Stimulated activated CD8-positive, alpha-beta memory T cell treated with anti-CD3 and anti-CD28 coated beads, Interleukin-2, amount 100 ng/mL, for 1 hour (primary cell): Measurements from ENCODE around the gene SOX15.
A peak's percentile ranks its signal among the peaks of the same experiment; 100 is the strongest.

ENCODE experiments used
- DNase-seq, 2 donors: peaks; one replicate each; pipeline ENCODE4 v3.0.0-alpha.2; 2020; ENCODE audit warnings: low read depth in 2 of 2

SOX15 gene

DNA sequence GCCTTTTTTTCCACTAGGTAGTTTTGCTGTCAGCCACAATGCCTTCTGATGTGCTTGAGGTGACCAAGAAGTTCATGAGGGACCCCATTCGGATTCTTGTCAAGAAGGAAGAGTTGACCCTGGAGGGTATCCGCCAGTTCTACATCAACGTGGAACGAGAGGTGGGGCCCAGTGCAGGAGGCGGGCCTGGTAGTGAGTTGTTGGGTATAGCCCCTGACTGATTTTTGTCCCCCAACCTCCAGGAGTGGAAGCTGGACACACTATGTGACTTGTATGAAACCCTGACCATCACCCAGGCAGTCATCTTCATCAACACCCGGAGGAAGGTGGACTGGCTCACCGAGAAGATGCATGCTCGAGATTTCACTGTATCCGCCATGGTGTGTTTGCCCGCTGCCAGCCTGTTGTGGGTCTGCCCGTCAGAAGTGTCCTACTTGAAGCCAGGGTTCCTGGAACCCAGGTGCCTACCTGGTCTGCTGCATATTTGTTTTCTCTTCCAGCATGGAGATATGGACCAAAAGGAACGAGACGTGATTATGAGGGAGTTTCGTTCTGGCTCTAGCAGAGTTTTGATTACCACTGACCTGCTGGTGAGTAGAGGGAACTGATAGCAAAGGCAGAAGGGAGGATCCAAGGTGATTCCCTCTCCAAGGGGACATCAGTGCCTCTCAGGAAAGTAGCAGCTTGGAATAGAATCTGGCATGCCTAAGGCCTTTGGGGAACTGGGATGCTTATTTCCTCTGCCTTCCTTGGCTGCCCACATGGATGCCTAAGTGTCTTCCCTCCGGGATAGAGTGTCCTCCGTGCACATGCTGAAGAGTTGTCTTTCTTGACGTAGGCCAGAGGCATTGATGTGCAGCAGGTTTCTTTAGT, 12.3 kb downstream of the SOX15 start:
- no peak for DNase-seq

DNA sequence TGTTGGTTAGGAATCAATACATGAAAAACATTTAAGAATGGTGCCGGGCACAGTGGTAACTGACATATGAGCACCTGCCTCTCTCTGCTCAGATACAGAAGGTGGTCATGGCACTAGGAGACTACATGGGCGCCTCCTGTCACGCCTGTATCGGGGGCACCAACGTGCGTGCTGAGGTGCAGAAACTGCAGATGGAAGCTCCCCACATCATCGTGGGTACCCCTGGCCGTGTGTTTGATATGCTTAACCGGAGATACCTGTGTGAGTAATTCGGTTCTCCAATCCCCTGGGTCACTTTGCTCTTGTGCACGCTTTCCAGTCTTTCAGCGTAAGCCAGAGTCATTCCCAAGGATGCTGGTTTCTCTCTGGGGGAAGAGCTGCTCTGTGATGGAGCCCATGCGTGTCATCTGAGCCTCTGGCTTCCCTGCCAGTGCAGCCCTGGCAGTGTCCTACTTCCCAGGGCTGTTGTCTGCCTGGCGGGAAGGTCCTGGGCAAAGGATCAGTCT, 13.4 kb downstream of the SOX15 start:
- no peak for DNase-seq

DNA sequence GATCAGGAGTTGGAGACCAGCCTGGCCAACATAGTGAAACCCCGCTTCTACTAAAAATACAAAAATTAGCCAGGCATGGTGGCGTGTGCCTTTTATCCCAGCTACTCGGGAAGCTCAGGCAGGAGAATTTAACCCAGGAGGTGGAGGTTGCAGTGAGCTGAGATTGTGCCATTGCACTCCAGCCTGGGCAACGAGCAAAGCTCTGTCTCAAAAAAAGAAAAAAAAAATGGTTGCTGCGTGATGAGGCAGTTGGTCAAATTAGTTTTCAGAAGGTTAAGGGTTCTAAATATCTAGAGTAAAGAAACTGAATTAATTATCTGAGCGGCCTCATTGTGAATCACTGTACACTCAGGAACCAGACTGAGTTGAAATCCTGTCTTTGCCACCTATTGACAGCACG, 13.9 kb downstream of the SOX15 start:
- no peak for DNase-seq

DNA sequence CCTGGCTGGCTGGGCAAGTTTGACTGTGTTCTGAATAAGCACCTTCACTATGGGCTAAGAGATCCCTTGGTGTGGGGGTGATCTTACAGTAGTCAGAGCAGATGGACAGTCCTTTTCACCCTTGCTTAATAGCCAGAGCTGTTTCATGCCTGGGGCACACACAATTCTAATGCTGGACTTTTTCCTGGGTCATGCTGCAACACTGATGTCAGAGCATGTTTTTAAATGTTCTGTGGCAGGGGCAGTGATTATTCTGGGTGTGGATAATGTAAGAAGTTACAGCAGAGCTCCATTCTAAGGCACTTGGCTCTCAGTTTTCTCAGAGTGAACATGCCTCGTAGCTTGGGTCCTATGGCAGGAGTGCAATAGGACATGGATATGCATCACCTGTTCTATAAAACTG, 14.4 kb downstream of the SOX15 start:
- no peak for DNase-seq

DNA sequence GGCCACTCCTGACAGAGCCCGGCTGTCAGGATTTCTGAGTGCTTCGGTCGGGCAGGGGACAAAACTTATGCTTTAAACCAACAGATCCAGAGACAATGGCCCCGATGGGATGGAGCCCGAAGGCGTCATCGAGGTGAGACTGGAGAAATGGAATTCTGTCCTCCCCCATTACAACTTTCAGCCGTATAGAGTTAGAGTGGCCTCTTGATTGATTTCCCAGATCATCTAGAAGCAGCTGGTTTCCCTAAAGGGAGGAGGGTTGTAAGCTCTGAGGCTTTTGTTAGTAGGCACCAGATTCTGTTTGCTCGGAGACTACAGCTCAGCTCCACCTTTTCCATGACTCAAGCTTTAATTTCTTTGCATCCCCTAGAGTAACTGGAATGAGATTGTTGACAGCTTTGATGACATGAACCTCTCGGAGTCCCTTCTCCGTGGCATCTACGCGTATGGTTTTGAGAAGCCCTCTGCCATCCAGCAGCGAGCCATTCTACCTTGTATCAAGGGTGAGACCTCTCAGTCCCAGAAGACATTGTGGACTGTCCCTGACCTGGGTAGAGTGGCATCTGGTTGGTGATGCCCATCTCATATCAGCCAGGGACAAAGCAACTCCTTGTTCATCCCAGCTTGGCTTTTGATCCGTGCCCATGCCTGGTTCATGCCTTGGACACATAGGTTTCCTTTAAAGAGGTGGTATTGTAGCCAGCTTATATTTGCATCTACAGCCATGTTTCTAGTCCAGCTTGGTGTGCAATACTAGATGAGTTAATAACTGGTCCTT, 15.5 kb downstream of the SOX15 start:
- no peak for DNase-seq

DNA sequence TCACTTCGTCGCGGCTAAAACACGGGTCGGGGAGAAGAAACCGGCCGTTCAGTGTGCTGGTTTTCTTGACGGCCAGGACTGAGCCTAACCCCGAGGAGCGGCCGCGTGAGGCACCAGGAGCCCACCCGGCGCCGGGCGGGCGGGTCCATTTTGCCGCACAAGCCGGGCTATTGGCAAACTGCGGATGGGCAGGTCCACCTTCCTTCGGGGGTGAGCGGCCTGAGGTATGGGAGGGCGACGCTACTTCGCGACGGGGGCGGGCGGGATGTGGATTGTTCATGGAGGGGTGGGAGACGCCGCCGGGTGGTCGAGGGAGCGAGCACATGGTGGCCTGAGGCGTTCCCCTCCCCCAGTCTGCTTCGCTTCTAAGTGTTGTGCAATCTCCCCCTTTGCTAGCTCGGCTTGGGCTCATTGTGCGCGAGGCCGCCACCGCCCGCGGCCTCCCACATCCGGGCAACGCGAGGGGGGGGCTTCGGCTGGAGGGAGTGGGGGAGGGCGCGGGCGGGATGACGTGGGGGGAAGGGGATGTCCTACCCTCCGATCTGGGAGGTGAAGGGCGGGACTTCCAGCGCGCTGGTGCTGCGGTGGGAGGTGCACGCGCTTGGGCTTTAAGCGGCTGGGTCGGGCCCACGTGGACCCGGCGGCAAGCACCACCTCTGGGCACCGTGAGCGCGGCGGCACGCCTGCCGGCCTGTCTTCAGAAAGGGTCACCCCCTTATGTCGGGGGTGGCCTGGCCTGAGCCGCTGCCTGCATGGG, 16.4 kb downstream of the SOX15 start:
- DNase-seq = peak; percentile 77 to 88

DNA sequence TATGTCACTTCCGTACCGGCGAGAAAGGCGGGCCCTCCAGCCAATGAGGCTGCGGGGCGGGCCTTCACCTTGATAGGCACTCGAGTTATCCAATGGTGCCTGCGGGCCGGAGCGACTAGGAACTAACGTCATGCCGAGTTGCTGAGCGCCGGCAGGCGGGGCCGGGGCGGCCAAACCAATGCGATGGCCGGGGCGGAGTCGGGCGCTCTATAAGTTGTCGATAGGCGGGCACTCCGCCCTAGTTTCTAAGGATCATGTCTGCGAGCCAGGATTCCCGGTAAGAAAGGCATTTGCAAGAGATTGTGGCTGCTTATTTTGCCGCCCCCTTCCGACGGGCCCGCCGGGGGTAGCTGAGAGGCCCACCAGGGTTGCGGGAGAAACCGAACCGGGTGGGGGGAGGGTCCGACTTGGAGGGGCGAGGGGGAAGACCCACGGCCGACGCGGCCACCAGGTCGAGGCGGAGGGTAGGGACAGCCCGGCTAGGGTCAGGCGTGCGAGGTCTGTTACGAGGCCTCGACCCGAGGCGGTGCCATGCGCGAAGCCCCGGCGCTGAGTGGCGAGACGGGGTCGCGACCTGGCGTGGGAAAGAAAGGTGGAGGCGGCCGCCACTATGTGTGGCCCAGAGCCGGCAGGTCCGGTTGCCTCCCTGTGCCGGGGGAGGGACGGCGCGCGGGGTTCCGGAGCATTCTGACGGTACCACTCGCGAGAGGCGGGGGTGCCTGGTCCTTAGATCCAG, 17.1 kb downstream of the SOX15 start:
- DNase-seq = peak; percentile 99

DNA sequence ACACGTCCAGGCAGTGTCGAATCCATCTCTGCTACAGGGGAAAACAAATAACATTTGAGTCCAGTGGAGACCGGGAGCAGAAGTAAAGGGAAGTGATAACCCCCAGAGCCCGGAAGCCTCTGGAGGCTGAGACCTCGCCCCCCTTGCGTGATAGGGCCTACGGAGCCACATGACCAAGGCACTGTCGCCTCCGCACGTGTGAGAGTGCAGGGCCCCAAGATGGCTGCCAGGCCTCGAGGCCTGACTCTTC, 17.6 kb downstream of the SOX15 start:
- no peak for DNase-seq

DNA sequence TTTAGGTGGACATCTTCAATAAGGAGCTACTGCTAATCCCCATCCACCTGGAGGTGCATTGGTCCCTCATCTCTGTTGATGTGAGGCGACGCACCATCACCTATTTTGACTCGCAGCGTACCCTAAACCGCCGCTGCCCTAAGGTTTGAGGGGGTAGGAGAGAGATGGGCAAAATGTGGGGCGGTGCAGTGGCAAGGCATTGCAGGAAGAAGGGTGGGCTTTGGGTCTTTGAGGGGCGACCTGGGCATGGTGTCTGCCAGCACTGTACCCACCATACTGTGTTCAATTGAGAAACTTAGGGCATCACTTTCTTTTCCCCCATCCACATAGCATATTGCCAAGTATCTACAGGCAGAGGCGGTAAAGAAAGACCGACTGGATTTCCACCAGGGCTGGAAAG, 19.5 kb downstream of the SOX15 start:
- no peak for DNase-seq

DNA sequence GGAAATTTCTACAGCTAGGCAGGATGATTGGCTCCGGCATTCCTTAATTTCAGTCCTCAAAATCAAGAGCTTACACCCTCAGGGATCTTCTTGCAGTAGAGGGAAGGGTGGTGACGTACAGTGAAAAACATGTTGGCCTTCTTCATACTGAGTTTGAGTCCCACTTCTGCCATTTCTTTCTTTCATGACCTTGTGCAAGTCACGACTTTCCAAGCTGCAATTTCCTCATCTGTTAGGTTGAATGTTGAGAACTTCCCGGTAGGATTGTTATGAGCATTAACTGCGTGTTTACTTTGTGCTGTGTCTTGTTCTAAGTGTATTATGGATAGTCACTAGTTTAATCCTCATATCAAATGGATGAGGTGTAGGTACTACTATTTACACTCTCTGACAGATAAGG, 20.3 kb downstream of the SOX15 start:
- no peak for DNase-seq

DNA sequence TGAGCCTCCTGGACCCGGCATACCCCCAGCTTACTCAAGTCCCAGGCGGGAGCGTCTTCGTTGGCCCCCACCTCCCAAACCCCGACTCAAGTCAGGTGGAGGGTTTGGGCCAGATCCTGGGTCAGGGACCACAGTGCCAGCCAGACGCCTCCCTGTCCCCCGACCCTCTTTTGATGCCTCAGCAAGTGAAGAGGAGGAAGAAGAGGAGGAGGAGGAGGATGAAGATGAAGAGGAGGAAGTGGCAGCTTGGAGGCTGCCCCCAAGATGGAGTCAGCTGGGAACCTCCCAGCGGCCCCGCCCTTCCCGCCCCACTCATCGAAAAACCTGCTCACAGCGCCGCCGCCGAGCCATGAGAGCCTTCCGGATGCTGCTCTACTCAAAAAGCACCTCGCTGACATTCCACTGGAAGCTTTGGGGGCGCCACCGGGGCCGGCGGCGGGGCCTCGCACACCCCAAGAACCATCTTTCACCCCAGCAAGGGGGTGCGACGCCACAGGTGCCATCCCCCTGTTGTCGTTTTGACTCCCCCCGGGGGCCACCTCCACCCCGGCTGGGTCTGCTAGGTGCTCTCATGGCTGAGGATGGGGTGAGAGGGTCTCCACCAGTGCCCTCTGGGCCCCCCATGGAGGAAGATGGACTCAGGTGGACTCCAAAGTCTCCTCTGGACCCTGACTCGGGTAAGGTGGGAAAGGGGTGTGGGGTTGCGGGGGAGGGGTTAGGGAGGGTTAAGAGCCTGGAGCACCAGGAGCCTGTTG, 26.6 kb downstream of the SOX15 start:
- no peak for DNase-seq

DNA sequence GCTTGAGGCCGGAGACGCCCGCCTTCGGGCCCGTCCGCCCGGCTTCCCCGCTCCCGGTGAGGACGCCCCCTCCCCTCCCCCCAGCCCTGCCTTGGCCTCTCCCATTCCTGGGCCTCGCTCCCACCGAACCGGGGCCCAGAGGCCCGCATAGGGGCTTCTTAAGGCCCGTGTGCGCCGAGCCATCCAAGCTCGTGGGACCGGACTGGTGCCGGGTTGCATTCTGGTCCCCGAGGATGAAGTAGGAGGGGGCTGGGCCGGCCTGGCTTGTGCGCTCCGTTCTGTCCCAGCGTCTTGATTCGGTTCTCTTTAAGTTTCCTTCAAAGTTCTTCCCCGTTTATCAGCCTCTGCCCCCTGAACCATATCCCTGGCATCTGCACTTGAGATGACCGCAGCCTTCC, 27.7 kb downstream of the SOX15 start:
- DNase-seq = no peak

DNA sequence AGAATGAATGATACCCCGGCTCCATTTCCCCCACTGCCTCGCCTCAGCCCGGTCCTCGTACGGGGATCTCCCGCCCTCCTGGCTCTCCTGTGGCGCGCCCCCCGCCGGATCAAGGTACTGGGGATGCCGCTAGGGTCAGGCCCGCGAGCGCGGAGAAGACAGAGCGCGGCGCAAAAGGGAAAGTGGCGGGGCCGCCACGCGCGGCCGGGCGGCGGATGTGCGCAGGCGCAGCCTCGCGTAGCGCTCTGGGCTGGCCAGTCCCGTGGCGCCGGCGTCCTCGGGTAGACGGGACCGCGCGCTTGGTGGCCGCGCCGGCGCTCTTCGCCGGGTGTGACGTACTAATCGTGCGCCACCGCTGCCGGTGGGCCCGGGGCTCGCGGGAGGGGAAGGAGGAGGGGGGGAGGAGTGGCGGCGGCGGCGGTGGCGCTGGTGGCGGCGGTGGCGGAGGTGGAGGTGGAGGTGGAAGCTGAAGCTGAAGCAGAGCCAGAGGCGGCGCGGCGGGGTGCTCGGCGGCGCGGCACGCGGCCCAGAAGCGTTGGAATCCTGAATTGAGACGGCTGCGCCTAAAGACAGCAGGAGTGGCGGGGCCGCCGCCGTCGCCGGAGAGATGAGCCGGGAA, 28.2 kb downstream of the SOX15 start, which contains the start of gene SENP3:
SENP3 (plus strand) TSS at position 331 of the 619 bp plus-strand sequence. CDS start 1,158 bp downstream, outside the sequence.
- DNase-seq = peak; percentile 79 to 85

DNA sequence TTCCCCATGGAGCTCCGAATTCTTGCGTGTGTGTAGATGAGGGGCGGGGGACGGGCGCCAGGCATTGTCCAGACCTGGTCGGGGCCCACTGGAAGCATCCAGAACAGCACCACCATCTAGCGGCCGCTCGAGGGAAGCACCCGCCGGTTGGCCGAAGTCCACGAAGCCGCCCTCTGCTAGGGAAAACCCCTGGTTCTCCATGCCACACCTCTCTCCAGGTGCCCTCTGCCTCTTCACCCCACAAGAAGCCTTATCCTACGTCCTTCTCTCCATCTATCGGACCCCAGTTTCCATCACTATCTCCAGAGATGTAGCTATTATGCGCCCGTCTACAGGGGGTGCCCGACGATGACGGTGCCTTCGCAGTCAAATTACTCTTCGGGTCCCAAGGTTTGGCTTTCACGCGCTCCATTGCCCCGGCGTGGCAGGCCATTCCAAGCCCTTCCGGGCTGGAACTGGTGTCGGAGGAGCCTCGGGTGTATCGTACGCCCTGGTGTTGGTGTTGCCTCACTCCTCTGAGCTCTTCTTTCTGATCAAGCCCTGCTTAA, 28.8 kb downstream of the SOX15 start:
- peak; percentile 64 to 74 for DNase-seq

DNA sequence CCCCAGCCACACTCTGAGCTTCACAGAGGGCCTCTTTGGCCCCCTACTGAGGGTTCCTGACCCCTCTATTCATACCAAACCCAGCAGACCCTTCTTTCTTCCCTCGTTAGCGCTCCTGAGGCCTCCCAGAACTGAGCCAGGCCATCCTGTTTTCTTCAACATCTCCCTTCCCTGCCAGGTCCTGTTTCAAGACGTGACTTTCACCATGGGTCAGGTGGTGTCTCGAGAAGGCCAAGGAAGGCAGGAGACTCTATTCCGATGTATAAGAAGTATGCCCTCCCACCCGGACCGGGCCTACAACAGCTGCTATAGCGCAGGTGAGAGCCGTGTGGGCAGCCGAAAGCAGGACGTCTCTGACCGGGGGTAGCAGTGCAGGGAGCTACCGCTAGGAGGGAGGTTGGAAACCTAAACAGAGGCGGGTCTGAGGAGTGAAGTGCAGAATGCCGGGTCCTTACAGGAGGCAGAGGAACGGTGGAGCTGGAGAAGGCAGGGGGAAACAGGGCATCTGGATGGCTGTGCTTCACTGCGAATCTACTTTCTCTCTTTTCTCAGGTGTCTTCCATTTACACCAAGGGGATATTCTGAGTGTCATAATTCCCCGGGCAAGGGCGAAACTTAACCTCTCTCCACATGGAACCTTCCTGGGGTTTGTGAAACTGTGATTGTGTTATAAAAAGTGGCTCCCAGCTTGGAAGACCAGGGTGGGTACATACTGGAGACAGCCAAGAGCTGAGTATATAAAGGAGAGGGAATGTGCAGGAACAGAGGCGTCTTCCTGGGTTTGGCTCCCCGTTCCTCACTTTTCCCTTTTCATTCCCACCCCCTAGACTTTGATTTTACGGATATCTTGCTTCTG, 29.5 kb downstream of the SOX15 start:
- DNase-seq = no peak

DNA sequence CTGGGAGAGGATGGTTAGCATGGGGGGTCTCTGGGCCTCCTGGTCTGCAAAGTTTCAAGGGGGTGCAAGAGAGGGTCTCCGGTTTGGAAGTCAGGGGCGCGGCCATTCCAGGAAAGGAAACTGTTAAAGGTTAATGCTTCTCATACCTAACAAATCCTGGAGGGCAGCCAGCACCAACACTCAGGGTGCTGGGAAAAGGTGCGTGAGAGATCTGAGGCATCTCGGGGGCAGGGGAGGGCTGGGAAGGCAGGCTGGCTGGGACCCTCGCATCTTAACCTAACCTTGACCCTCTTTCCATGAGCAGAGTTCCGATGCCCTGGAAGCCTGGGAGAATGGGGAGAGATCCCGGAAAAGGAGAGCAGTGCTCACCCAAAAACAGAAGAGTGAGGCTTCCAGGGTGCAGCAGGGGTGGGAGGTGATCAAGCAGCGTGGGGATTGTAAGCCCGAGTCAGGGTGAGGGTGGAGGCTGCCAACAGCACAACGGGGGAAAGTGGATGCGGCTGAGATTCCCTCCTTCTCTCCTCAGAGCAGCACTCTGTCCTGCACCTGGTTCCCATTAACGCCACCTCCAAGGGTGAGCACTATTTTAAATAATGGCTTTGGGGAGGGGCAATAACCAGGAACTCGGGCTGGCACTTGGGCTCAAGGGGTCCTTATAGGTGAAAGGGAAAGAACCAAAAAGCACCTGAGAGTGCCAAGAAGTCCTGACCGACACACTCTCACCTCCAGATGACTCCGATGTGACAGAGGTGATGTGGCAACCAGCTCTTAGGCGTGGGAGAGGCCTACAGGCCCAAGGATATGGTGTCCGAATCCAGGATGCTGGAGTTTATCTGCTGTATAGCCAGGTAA, 30.3 kb downstream of the SOX15 start:
- no peak for DNase-seq

DNA sequence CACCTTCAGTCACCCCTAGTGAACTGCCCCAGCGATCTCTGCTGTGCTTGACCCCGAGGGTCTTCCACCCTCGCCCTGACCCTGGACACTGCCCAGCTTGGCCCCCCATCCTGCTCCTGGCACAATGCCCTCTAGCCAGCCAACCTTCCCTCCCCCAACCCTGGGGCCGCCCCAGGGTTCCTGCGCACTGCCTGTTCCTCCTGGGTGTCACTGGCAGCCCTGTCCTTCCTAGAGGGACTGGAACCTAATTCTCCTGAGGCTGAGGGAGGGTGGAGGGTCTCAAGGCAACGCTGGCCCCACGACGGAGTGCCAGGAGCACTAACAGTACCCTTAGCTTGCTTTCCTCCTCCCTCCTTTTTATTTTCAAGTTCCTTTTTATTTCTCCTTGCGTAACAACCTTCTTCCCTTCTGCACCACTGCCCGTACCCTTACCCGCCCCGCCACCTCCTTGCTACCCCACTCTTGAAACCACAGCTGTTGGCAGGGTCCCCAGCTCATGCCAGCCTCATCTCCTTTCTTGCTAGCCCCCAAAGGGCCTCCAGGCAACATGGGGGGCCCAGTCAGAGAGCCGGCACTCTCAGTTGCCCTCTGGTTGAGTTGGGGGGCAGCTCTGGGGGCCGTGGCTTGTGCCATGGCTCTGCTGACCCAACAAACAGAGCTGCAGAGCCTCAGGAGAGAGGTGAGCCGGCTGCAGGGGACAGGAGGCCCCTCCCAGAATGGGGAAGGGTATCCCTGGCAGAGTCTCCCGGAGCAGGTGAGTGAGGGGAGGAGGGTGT, 31.2 kb downstream of the SOX15 start, which contains the start of gene TNFSF13:
TNFSF13 (plus strand) TSS at position 207 of the 776 bp plus-strand sequence; CDS start at position 497, 290 bp downstream.
- DNase-seq = no peak
